SK-N-MC (cell line): ENCODE measurements around the gene GAPT.

ENCODE experiments used
- EZH2 ChIP-seq: fragments of 200-600 bp; sonication (generic); IDR thresholded peaks from one replicate; pipeline ENCODE4 v1.6.1; 2017; ENCODE audit warnings: antibody characterized with exemption
- POLR2AphosphoS5 ChIP-seq: IDR thresholded peaks from 2 replicates; pipeline ENCODE4 v1.6.1; 2012; ENCODE audit warnings: mild to moderate bottlenecking, low read depth, low read length, borderline replicate concordance

DNA sequence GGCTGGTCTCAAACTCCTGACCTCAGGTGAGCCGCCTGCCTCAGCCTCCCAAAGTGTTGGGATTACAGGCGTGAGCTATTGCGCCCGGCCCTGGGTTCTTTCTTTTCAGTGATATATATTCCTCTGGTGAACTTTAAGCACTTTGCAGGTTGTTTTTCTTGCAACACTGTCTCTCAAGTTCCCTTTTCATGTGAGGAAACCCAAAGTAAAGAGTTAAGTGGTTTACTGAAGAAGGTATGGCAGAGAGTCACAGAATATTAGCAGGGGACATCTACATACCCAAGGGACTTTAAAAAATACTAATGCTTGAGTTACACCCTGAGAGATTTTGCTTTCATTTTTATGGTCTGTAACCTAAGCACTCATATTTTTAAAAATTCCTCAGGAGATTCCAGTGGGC lies 6.7 kb upstream of the GAPT start:
- TF ChIP-seq POLR2AphosphoS5 (no peak), EZH2 (no peak)
